Measurements from ENCODE around the gene BCKDHB.

GRCh38 chr6:80289727-80290126 lies 183.3 kb downstream of the BCKDHB start:
- TF ChIP-seq CTCF (conservative IDR thresholded peaks at IDR 0.05) (no peak), ZFX (IDR thresholded peaks at IDR 0.05) (no peak)
